NCI-H226 (cell line): ENCODE results near the gene RASSF7.

Source experiments
- DNase-seq: peaks from one replicate; pipeline ENCODE4 v3.0.0-alpha.2; 2015

The RASSF7 gene

GRCh38 chr11:611001-611996 is 50.5 kb downstream of the RASSF7 start:
- DNase-seq: no peak

- DNase-seq: peak; percentile 16
Measured at GRCh38 chr11:612201-612960, 51.6 kb downstream of the RASSF7 start.

GRCh38 chr11:612961-613300 is 52.2 kb downstream of the RASSF7 start:
- DNase-seq: no peak

- peak; percentile 18 for DNase-seq
Measured at GRCh38 chr11:613369-613968, 52.7 kb downstream of the RASSF7 start.
